ENCODE measurements around the gene VGLL4.

The VGLL4 gene

DNA sequence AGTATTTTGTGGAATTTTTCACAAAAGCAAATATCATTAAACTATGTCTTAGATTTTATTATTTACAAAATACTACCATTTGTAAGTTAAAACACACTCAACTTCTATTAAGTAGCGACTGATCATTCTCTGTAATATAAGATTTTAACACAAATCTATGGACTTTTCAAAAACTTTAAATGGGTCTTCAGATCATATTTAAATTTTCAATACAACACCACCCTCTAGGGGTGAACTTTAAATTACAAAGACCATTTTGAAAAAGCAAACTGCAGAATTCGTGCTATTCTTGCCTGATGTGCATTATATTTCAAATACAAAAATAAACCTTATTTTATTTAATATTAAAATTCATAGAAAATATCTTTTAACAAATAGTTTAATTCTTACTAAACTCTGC is 8.2 kb upstream of the VGLL4 start:
- no peak overlapping the region for H3K27ac ChIP-seq (ENCODE audit: low read length)
- H3K9me3 ChIP-seq (ENCODE audit: control insufficient read depth in 1 of 2, low read length in 2 of 2): no peaks in the 10 kb centered on the region
- H3K36me3 ChIP-seq (ENCODE audit: control insufficient read depth in 1 of 2, insufficient read depth in 2 of 2, low read length in 2 of 2): no peaks in the 10 kb centered on the region
- H3K27me3 ChIP-seq (ENCODE audit: low read depth, low read length): no peaks in the 10 kb centered on the region
- H3K4me1 ChIP-seq (ENCODE audit: control insufficient read depth in 1 of 2, insufficient read depth in 2 of 2, low read length in 2 of 2): no peaks in the 10 kb centered on the region
- no peak overlapping the region for H3K4me3 ChIP-seq (ENCODE audit: low read depth in 1 of 2, low read length in 2 of 2)

DNA sequence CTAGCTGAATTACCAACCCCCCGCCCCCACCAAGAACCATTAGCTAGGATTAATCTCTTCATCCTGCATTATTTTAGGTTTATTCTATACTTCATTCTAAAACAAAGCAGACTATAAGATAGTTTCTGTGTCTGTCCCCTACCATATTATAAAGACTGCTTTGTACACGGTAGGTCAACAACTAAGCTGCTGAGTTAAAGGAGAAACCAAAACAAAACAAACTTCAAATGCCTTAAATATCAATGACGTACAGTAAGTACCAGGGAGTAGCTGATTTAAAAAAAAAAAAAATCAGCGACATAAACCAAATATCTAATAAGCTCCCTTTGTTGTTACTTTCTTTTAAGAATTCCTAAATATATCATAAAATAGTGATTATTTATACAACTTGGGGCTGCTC is 7.8 kb upstream of the VGLL4 start:
- no peak overlapping the region for H3K27ac ChIP-seq (ENCODE audit: low read length)
- H3K4me3 ChIP-seq (ENCODE audit: low read depth in 1 of 2, low read length in 2 of 2): no peak overlapping the region
- no peaks in the 10 kb centered on the region for H3K36me3 ChIP-seq (ENCODE audit: control insufficient read depth in 1 of 2, insufficient read depth in 2 of 2, low read length in 2 of 2)
- no peaks in the 10 kb centered on the region for H3K4me1 ChIP-seq (ENCODE audit: control insufficient read depth in 1 of 2, insufficient read depth in 2 of 2, low read length in 2 of 2)
- H3K9me3 ChIP-seq (ENCODE audit: control insufficient read depth in 1 of 2, low read length in 2 of 2): no peaks in the 10 kb centered on the region
- H3K27me3 ChIP-seq (ENCODE audit: low read depth, low read length): no peaks in the 10 kb centered on the region

DNA sequence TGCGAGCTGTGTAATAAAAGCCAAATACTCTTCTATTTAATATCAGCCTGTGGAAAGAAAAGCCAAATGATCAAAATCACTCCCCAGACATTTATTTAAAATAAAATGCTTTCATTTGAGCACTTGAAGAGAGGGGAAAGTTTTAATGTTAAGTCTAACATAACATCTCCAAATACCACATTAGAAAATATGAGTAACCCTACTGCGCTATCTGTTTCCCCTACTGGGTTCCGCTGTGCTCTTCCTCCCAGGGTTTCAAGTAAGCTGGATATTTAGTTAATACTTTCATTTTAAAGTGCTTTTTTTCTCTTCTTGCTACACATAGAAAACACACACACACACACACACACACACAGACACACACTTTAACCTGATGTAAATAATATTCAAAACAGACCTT is 6.7 kb upstream of the VGLL4 start:
- H3K27ac ChIP-seq (ENCODE audit: low read length): no peak overlapping the region
- no peak overlapping the region for H3K4me3 ChIP-seq (ENCODE audit: low read depth in 1 of 2, low read length in 2 of 2)
- H3K9me3 ChIP-seq (ENCODE audit: control insufficient read depth in 1 of 2, low read length in 2 of 2): no peaks in the 10 kb centered on the region
- H3K27me3 ChIP-seq (ENCODE audit: low read depth, low read length): no peaks in the 10 kb centered on the region
- no peaks in the 10 kb centered on the region for H3K4me1 ChIP-seq (ENCODE audit: control insufficient read depth in 1 of 2, insufficient read depth in 2 of 2, low read length in 2 of 2)
- H3K36me3 ChIP-seq (ENCODE audit: control insufficient read depth in 1 of 2, insufficient read depth in 2 of 2, low read length in 2 of 2): no peaks in the 10 kb centered on the region

GRCh38 chr3:11648735-11649134 is 5.0 kb upstream of the VGLL4 start:
- Histone ChIP-seq H3K27me3 (ENCODE audit: low read depth, low read length) (no peaks in the 10 kb centered on the region), H3K9me3 (ENCODE audit: control insufficient read depth in 1 of 2, low read length in 2 of 2) (no peaks in the 10 kb centered on the region), H3K4me1 (ENCODE audit: control insufficient read depth in 1 of 2, insufficient read depth in 2 of 2, low read length in 2 of 2) (no peaks in the 10 kb centered on the region), H3K4me3 (ENCODE audit: low read depth in 1 of 2, low read length in 2 of 2) (no peak overlapping the region), H3K27ac (ENCODE audit: low read length) (no peak overlapping the region), H3K36me3 (ENCODE audit: control insufficient read depth in 1 of 2, insufficient read depth in 2 of 2, low read length in 2 of 2) (no peaks in the 10 kb centered on the region)

DNA sequence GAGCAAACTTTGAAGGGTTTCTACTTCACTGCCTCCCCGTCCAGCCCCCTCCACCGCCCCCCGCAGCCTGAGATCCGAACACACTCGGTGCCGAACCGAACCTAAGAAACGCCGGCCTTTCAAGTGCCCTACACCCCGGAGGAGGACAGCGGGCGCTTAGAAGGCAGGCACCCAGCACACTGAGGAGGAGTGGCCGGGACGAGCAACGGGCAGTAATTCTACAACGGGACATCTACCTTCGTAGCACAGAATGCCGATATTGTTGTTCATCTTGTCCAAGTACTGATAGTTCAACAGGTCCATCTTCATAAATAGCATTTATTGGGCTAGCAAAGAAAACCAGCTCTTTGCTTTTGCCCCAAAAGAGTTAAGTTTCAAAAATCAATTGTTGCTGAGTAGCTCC is 513 bp downstream of the VGLL4 start:
- H3K9me3 ChIP-seq (ENCODE audit: control insufficient read depth in 1 of 2, low read length in 2 of 2): no peaks in the 10 kb centered on the region
- peaks cover 0 to 25% of the 10 kb centered on the region in 2 donors for H3K36me3 ChIP-seq (ENCODE audit: control insufficient read depth in 1 of 2, insufficient read depth in 2 of 2, low read length in 2 of 2)
- no peaks in the 10 kb centered on the region for H3K27me3 ChIP-seq (ENCODE audit: low read depth, low read length)
- peak overlapping the region; percentile 80 to 96 for H3K4me3 ChIP-seq (ENCODE audit: low read depth in 1 of 2, low read length in 2 of 2)
- H3K4me1 ChIP-seq (ENCODE audit: control insufficient read depth in 1 of 2, insufficient read depth in 2 of 2, low read length in 2 of 2): peaks cover 17 to 26% of the 10 kb centered on the region in 2 donors
- peak overlapping the region; percentile 97 for H3K27ac ChIP-seq (ENCODE audit: low read length)

DNA sequence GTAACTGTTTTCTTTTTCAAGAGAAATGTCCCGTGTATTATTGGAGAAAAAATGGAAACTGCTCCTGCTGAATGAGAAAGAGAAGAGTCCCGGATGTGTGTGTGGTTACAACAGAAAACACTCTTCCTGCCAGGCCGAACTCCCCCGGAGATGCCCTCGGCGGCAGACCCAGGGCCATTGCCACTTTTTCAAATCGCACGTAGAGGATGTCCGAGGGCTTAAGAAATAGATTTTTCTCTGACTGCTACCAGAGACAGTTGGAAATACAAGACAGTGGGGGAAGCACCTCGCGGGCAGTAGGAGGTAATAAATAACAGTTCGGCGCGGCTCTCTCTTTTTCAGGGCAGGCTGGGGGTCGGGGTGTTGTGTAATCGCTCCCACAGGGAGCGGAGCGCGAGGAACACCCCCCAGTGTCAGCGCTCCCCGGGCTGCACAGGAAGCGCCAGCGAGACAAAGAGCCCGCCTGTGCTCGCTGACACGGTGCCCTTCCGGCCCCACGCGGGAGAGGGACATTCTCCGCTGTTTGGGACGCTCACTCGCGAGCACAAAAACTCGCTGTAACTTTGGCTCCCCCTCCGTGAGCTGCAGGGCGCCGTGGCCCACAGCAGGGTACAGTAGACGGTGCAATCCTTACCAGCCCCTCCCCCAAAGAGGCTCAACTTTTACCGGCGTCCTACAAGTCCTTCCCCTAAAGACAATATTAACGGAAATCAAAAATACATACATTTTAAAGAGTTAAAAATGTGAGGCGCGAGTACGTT is 1.1 kb downstream of the VGLL4 start:
- peak overlapping the region; percentile 80 to 96 for H3K4me3 ChIP-seq (ENCODE audit: low read depth in 1 of 2, low read length in 2 of 2)
- H3K27me3 ChIP-seq (ENCODE audit: low read depth, low read length): no peaks in the 10 kb centered on the region
- H3K27ac ChIP-seq (ENCODE audit: low read length): peak overlapping the region; percentile 97
- H3K9me3 ChIP-seq (ENCODE audit: control insufficient read depth in 1 of 2, low read length in 2 of 2): no peaks in the 10 kb centered on the region
- H3K4me1 ChIP-seq (ENCODE audit: control insufficient read depth in 1 of 2, insufficient read depth in 2 of 2, low read length in 2 of 2): peaks cover 23 to 29% of the 10 kb centered on the region in 2 donors
- H3K36me3 ChIP-seq (ENCODE audit: control insufficient read depth in 1 of 2, insufficient read depth in 2 of 2, low read length in 2 of 2): peaks cover 0 to 28% of the 10 kb centered on the region in 2 donors

GRCh38 chr3:11641683-11642430 is 1.9 kb downstream of the VGLL4 start:
- Histone ChIP-seq H3K36me3 (ENCODE audit: control insufficient read depth in 1 of 2, insufficient read depth in 2 of 2, low read length in 2 of 2) (peaks cover 0 to 28% of the 10 kb centered on the region in 2 donors), H3K27ac (ENCODE audit: low read length) (peak overlapping the region; percentile 97), H3K9me3 (ENCODE audit: control insufficient read depth in 1 of 2, low read length in 2 of 2) (no peaks in the 10 kb centered on the region), H3K4me1 (ENCODE audit: control insufficient read depth in 1 of 2, insufficient read depth in 2 of 2, low read length in 2 of 2) (peaks cover 25 to 35% of the 10 kb centered on the region in 2 donors), H3K27me3 (ENCODE audit: low read depth, low read length) (no peaks in the 10 kb centered on the region), H3K4me3 (ENCODE audit: low read depth in 1 of 2, low read length in 2 of 2) (peak overlapping the region; percentile 80 to 96)

DNA sequence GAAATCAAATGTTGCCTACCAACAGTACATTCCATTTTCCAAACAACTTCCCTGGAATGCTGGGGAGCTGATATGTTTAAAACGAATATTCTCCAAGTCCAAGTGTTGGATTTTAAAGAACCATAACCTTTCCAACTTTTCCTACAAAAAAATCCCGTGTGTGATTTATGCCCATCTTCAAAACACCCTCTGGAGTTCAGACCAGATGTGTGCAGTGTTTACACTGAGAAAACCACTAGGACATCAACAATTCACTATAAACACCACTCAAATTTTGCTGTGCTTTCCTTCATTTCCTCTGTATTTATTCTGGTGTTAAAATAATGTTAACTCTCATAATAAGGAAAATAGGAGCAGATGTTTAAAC is 2.4 kb downstream of the VGLL4 start:
- peak overlapping the region; percentile 97 for H3K27ac ChIP-seq (ENCODE audit: low read length)
- H3K4me1 ChIP-seq (ENCODE audit: control insufficient read depth in 1 of 2, insufficient read depth in 2 of 2, low read length in 2 of 2): peaks cover 31 to 40% of the 10 kb centered on the region in 2 donors
- no peaks in the 10 kb centered on the region for H3K27me3 ChIP-seq (ENCODE audit: low read depth, low read length)
- peak overlapping the region; percentile 80 to 96 for H3K4me3 ChIP-seq (ENCODE audit: low read depth in 1 of 2, low read length in 2 of 2)
- H3K36me3 ChIP-seq (ENCODE audit: control insufficient read depth in 1 of 2, insufficient read depth in 2 of 2, low read length in 2 of 2): peaks cover 0 to 28% of the 10 kb centered on the region in 2 donors
- H3K9me3 ChIP-seq (ENCODE audit: control insufficient read depth in 1 of 2, low read length in 2 of 2): no peaks in the 10 kb centered on the region

GRCh38 chr3:11640009-11640673 is 3.6 kb downstream of the VGLL4 start:
- Histone ChIP-seq H3K4me1 (ENCODE audit: control insufficient read depth in 1 of 2, insufficient read depth in 2 of 2, low read length in 2 of 2) (peaks cover 35 to 52% of the 10 kb centered on the region in 2 donors), H3K4me3 (ENCODE audit: low read depth in 1 of 2, low read length in 2 of 2) (peak overlapping the region; percentile 8 to 80), H3K9me3 (ENCODE audit: control insufficient read depth in 1 of 2, low read length in 2 of 2) (no peaks in the 10 kb centered on the region), H3K27ac (ENCODE audit: low read length) (peak overlapping the region; percentile 12), H3K27me3 (ENCODE audit: low read depth, low read length) (no peaks in the 10 kb centered on the region), H3K36me3 (ENCODE audit: control insufficient read depth in 1 of 2, insufficient read depth in 2 of 2, low read length in 2 of 2) (peaks cover 0 to 28% of the 10 kb centered on the region in 2 donors)

DNA sequence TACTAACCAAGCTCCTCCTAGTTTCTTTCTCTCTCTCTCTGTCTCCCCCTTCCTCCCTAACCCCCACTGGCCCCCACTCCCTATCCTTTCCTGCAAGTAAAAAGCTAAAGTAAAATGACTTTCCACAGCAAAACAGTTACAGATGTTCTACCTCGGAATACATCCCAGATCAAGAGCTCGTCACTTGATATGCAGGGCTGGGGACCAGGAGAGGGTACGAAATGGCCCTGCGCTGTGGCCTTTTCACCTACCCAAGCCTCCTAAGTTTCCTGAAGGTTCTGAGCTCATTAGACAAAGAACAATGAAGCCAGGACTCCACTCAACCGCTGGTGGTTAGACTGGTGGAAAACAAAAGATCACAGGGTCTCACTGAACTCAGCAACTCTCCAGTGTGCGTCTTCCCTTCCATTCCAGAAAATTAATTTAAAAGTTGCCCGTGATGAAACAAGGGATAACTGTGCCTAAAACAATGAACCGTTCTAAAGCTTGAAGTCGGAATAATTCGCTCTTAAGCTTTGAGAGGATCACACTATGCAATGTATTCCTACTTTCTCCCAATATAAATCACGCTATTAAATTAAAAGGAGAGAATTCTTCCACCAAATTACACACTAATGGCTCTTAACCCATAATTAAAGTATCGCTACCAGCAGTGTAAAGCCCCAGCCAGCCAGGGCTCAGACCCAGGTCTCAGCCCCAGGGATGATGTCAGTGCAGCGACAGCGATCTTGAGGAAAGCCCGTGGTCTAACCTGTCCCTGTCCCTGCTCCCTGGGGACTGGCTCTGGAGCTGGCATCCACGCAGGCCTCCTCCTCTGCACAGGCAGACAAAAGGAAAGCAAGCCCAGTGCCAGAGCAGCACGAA is 5.0 kb downstream of the VGLL4 start:
- peaks cover 0 to 28% of the 10 kb centered on the region in 2 donors for H3K36me3 ChIP-seq (ENCODE audit: control insufficient read depth in 1 of 2, insufficient read depth in 2 of 2, low read length in 2 of 2)
- peak overlapping the region; percentile 91 for H3K27ac ChIP-seq (ENCODE audit: low read length)
- H3K27me3 ChIP-seq (ENCODE audit: low read depth, low read length): no peaks in the 10 kb centered on the region
- H3K4me3 ChIP-seq (ENCODE audit: low read depth in 1 of 2, low read length in 2 of 2): peak overlapping the region; percentile 44 to 45
- H3K9me3 ChIP-seq (ENCODE audit: control insufficient read depth in 1 of 2, low read length in 2 of 2): no peaks in the 10 kb centered on the region
- peaks cover 38 to 65% of the 10 kb centered on the region in 2 donors for H3K4me1 ChIP-seq (ENCODE audit: control insufficient read depth in 1 of 2, insufficient read depth in 2 of 2, low read length in 2 of 2)

Data from muscle layer of duodenum (tissue), 2 donors.